Measurements from ENCODE around the gene CEP85L. TPM values are rescaled to one million over a fixed set of nuclear protein-coding genes. Genes with fewer than 3 reads are reported as not detected.
A peak's percentile ranks its signal among the peaks of the same experiment; 100 is the strongest.

CEP85L gene
- total RNA-seq, 3 donors from 2014 or later (not counting 1 experiment from before 2014, with no cell fraction given): 75.0 to 85.2 (median 82.0) TPM

DNA sequence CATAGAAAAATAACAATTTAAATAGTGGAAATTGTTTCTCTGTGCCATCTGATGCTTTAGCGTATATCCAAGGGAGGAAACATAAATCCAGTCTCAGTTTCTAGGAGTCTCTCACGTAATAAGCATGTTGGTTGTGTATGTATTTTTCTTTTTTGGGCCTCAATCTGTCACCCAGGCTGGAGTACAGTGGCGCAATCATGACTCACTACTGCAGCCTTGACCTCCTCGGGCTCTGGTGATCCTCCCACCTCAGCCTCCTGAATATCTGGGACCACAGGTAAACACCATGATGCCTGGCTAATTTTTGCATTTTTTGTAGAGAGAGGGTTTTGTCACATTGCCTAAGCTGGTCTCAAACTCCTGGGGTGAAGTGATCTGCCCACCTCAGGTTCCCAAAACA, 181.9 kb downstream of the CEP85L start:
- Histone ChIP-seq H3K27ac (ENCODE audit: low read length) (no peak overlapping the region), H3K36me3 (ENCODE audit: control insufficient read depth, insufficient read depth, low read length) (peaks cover 41% of the 10 kb centered on the region), H3K27me3 (ENCODE audit: control insufficient read depth, insufficient read depth, low read length) (no peaks in the 10 kb centered on the region), H3K4me3 (ENCODE audit: low read length) (no peak overlapping the region), H3K4me1 (ENCODE audit: control insufficient read depth, insufficient read depth, low read length) (no peaks in the 10 kb centered on the region), H3K9me3 (ENCODE audit: control insufficient read depth, insufficient read depth, low read length) (no peaks in the 10 kb centered on the region)
- H3K27me3 Mint-ChIP-seq (ENCODE audit: low read depth in 2 of 2): no peaks in the 10 kb centered on the region
- H3K9me3 Mint-ChIP-seq: no peaks in the 10 kb centered on the region
- intact Hi-C loops (cut with micrococcal nuclease): no loop called here
- TF ChIP-seq, protein P1, sequence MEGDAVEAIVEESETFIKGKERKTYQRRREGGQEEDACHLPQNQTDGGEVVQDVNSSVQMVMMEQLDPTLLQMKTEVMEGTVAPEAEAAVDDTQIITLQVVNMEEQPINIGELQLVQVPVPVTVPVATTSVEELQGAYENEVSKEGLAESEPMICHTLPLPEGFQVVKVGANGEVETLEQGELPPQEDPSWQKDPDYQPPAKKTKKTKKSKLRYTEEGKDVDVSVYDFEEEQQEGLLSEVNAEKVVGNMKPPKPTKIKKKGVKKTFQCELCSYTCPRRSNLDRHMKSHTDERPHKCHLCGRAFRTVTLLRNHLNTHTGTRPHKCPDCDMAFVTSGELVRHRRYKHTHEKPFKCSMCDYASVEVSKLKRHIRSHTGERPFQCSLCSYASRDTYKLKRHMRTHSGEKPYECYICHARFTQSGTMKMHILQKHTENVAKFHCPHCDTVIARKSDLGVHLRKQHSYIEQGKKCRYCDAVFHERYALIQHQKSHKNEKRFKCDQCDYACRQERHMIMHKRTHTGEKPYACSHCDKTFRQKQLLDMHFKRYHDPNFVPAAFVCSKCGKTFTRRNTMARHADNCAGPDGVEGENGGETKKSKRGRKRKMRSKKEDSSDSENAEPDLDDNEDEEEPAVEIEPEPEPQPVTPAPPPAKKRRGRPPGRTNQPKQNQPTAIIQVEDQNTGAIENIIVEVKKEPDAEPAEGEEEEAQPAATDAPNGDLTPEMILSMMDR (IDR thresholded peaks at IDR 0.05): no peak
- DNase-seq (no peak), ATAC-seq (no peak)
- peaks cover 19% of the 10 kb centered on the region for H3K36me3 Mint-ChIP-seq
- peaks cover 14 to 26% of the 10 kb centered on the region in 2 donors for H3K4me1 Mint-ChIP-seq
- no peak overlapping the region for H3K27ac Mint-ChIP-seq
- H3K4me3 Mint-ChIP-seq: no peak overlapping the region
- 100% methylated on average over 4 of the region's 4 CpGs for WGBS (ENCODE audit: insufficient coverage)

DNA sequence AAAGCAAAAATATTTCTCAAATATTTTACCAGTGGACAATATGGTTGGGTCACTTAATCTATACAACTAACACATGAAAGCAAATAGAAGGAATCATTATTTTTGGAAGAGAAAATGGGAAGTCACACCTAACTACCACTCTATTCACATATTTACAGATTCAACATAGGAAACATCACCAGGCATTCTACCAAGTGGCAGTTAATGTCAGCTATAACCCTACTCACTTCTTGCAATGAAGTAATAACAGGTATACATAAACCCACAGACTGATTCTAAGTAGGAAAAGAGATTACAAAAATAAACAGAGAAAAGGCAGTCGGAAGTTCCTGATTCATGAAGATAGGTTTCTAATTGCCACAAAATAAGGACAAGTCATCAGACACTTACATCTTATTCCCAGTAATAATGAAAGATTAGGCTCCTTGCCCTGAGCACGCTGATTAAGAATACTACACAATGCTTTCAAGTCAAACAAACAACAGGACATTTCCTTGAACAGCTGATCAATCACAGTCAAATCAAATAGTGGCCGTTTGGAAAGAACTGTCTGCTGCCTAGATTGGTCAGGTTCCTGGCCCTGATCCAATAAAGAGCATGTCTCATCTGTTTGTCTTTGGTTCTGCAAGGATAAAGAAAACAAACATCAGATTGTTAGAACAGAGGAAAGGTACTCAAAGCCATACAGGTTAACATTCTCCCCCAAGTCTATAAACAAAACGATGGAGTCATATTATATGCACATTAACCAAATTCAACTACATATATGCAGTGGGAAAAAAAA, 182.5 kb downstream of the CEP85L start:
- no peaks in the 10 kb centered on the region for H3K9me3 Mint-ChIP-seq
- Histone ChIP-seq H3K27ac (ENCODE audit: low read length) (no peak overlapping the region), H3K36me3 (ENCODE audit: control insufficient read depth, insufficient read depth, low read length) (peaks cover 46% of the 10 kb centered on the region), H3K4me1 (ENCODE audit: control insufficient read depth, insufficient read depth, low read length) (no peaks in the 10 kb centered on the region), H3K9me3 (ENCODE audit: control insufficient read depth, insufficient read depth, low read length) (no peaks in the 10 kb centered on the region), H3K27me3 (ENCODE audit: control insufficient read depth, insufficient read depth, low read length) (no peaks in the 10 kb centered on the region), H3K4me3 (ENCODE audit: low read length) (no peak overlapping the region)
- TF ChIP-seq, protein P1 (IDR thresholded peaks at IDR 0.05): no peak
- no peak overlapping the region for H3K4me3 Mint-ChIP-seq
- peaks cover 14 to 27% of the 10 kb centered on the region in 2 donors for H3K4me1 Mint-ChIP-seq
- no peak overlapping the region for H3K27ac Mint-ChIP-seq
- intact Hi-C loops (cut with micrococcal nuclease): no loop called here
- ATAC-seq (no peak), DNase-seq (no peak)
- WGBS (ENCODE audit: insufficient coverage): 94% methylated on average over 3 of the region's 4 CpGs
- H3K36me3 Mint-ChIP-seq: peaks cover 19% of the 10 kb centered on the region
- no peaks in the 10 kb centered on the region for H3K27me3 Mint-ChIP-seq (ENCODE audit: low read depth in 2 of 2)

DNA sequence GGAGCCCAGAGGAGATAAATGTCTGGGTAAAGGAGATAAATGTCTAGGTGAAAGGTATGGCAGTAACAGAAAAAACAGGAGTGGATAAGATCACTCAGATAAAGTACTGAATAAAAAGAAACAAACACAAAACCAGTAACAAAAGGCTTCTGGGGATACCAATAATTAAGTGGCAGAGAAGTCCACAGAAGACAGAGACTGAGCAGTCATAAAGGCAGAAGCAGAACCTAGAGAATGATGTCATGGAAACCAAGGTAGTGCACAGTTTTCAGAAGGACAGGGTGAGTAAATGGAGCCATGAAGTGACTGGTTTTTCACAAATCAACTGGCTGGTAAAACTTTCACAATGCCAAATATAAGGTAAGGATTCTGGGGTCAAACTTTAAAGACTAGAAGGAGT, 184.2 kb downstream of the CEP85L start:
- TF ChIP-seq, protein P1 (IDR thresholded peaks at IDR 0.05): no peak
- intact Hi-C loops (cut with micrococcal nuclease): no loop called here
- Histone ChIP-seq H3K9me3 (ENCODE audit: control insufficient read depth, insufficient read depth, low read length) (no peaks in the 10 kb centered on the region), H3K4me3 (ENCODE audit: low read length) (no peak overlapping the region), H3K36me3 (ENCODE audit: control insufficient read depth, insufficient read depth, low read length) (peaks cover 52% of the 10 kb centered on the region), H3K27ac (ENCODE audit: low read length) (no peak overlapping the region), H3K27me3 (ENCODE audit: control insufficient read depth, insufficient read depth, low read length) (no peaks in the 10 kb centered on the region), H3K4me1 (ENCODE audit: control insufficient read depth, insufficient read depth, low read length) (no peaks in the 10 kb centered on the region)
- H3K4me1 Mint-ChIP-seq: peaks cover 14 to 20% of the 10 kb centered on the region in 2 donors
- H3K4me3 Mint-ChIP-seq: no peak overlapping the region
- peak overlapping the region in 1 of 2 donors; percentile 17 for H3K27ac Mint-ChIP-seq
- ATAC-seq (no peak), DNase-seq (no peak)
- no peaks in the 10 kb centered on the region for H3K9me3 Mint-ChIP-seq
- no peaks in the 10 kb centered on the region for H3K27me3 Mint-ChIP-seq (ENCODE audit: low read depth in 2 of 2)
- peaks cover 19% of the 10 kb centered on the region for H3K36me3 Mint-ChIP-seq

DNA sequence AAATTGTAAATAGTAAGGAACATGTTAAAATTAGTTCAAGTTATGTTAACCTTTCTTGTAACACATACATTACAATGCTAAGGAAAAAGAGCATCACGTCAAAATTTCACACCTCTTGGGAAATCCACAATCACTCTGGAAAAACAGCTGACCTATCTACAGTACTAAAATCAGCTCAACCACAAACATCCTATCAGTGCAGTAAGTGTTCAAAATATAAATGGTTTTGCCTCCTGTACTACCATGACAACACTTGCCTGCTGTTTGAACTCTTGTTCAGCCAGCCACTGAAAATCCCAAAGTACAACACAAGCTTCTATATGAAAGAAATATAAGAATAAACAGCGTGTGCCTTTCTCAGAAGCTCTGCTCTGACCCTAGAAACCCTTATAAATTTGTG, 186.8 kb downstream of the CEP85L start:
- H3K4me3 ChIP-seq (ENCODE audit: low read length): no peak overlapping the region
- peaks cover 54% of the 10 kb centered on the region for H3K36me3 ChIP-seq (ENCODE audit: control insufficient read depth, insufficient read depth, low read length)
- DNase-seq (no peak), ATAC-seq (no peak)
- no peak overlapping the region for H3K27ac ChIP-seq (ENCODE audit: low read length)
- intact Hi-C loops (cut with micrococcal nuclease): no loop called here
- H3K27me3 ChIP-seq (ENCODE audit: control insufficient read depth, insufficient read depth, low read length): no peaks in the 10 kb centered on the region
- 84% methylated on average over 2 of the region's 2 CpGs for WGBS (ENCODE audit: insufficient coverage)
- H3K27me3 Mint-ChIP-seq (ENCODE audit: low read depth in 2 of 2): no peaks in the 10 kb centered on the region
- H3K4me1 Mint-ChIP-seq: peaks cover 14 to 20% of the 10 kb centered on the region in 2 donors
- peaks cover 19% of the 10 kb centered on the region for H3K36me3 Mint-ChIP-seq
- H3K9me3 Mint-ChIP-seq: no peaks in the 10 kb centered on the region
- H3K4me1 ChIP-seq (ENCODE audit: control insufficient read depth, insufficient read depth, low read length): no peaks in the 10 kb centered on the region
- no peaks in the 10 kb centered on the region for H3K9me3 ChIP-seq (ENCODE audit: control insufficient read depth, insufficient read depth, low read length)
- TF ChIP-seq, protein P1 (IDR thresholded peaks at IDR 0.05): no peak
- H3K27ac Mint-ChIP-seq: peak overlapping the region in 1 of 2 donors; percentile 5
- no peak overlapping the region for H3K4me3 Mint-ChIP-seq
